HepG2 (cell line): Measurements from ENCODE around the gene EIF6. TPM values are rescaled to one million over a fixed set of nuclear protein-coding genes. Genes with fewer than 3 reads are reported as not detected.

Source experiments
- ETV5 ChIP-seq: IDR thresholded peaks from 2 replicates; pipeline ENCODE4 v1.6.1; 2018; ENCODE audit warnings: missing biosample characterization, missing genetic modification reagents, inconsistent platforms, borderline replicate concordance
- GABPB1 ChIP-seq: IDR thresholded peaks from 2 replicates; pipeline ENCODE4 v1.6.1; 2016; ENCODE audit warnings: mild to moderate bottlenecking, missing genetic modification reagents, moderate library complexity, missing compliant biosample characterization
- HIVEP1 ChIP-seq: sonication (generic); formaldehyde crosslinking; IDR thresholded peaks from 2 replicates; pipeline ENCODE4 v1.4.0; 2020; ENCODE audit warnings: mild to moderate bottlenecking, missing genetic modification reagents
- MTF2 ChIP-seq: sonication (generic); formaldehyde crosslinking; IDR thresholded peaks from 2 replicates; pipeline ENCODE4 v1.5.0; 2020; ENCODE audit warnings: missing genetic modification reagents, borderline replicate concordance
- NFIC ChIP-seq: IDR thresholded peaks from 2 replicates; pipeline ENCODE4 v1.6.1; 2012; ENCODE audit warnings: mild to moderate bottlenecking, low read length, inconsistent platforms
- RXRB ChIP-seq: IDR thresholded peaks from 2 replicates; pipeline ENCODE4 v1.6.1; 2016; ENCODE audit warnings: borderline replicate concordance, missing genetic modification reagents, missing compliant biosample characterization
- STAG1 ChIP-seq: sonication (generic); formaldehyde crosslinking; IDR thresholded peaks from 2 replicates; pipeline ENCODE4 v1.4.0; 2020; ENCODE audit warnings: missing genetic modification reagents
- ZNF253 ChIP-seq: sonication (generic); formaldehyde crosslinking; IDR thresholded peaks from 2 replicates; pipeline ENCODE4 v1.8.0; 2022; ENCODE audit warnings: mild to moderate bottlenecking, missing genetic modification reagents, borderline replicate concordance
- ZNF670 ChIP-seq: sonication (generic); formaldehyde crosslinking; IDR thresholded peaks from 2 replicates; pipeline ENCODE4 v1.8.0; 2022; ENCODE audit warnings: mild to moderate bottlenecking, missing genetic modification reagents, borderline replicate concordance
- ZNF776 ChIP-seq: sonication (generic); formaldehyde crosslinking; IDR thresholded peaks from 2 replicates; pipeline ENCODE4 v1.4.0; 2020; ENCODE audit warnings: mild to moderate bottlenecking, missing genetic modification reagents
- ZNF839 ChIP-seq: sonication (generic); formaldehyde crosslinking; IDR thresholded peaks from 2 replicates; pipeline ENCODE4 v1.4.0; 2020; ENCODE audit warnings: missing genetic modification reagents, mild to moderate bottlenecking, borderline replicate concordance
- polyA plus RNA-seq, 8 experiments: library from polyadenylated mRNA; depleted of rRNA in 3 of 8; stranded (reverse) in 7 of 8; unstranded in 1 of 8; fragments of >200 nt; fragmentation: Illumina TruSeq in 4 of 8; extraction: Trizol in 4 of 8; gene quantifications; 2 replicates each; pipeline versions ENCODE4 v1.2.1 to v1.2.3, GENCODE V29; 2011 to 2016; ENCODE audit warnings: low read depth in 4 of 8, missing spikeins in 1 of 8, mixed read lengths in 1 of 8; ENCODE audit not compliant: insufficient read depth in 1 of 8
- total RNA-seq, 5 experiments: library from RNA; depleted of rRNA; stranded (reverse); fragments of >200 nt; fragmentation: Illumina TruSeq; extraction: Trizol; gene quantifications; 2 replicates each; pipeline ENCODE4 v1.2.3, GENCODE V29; 2016; ENCODE audit warnings: low read depth in 1 of 5
- TF ChIP-seq, protein P1 (sequence below): sonication (generic); formaldehyde crosslinking; IDR thresholded peaks from 2 replicates; pipeline ENCODE4 v1.5.0; 2020; ENCODE audit warnings: missing genetic modification reagents
- TF ChIP-seq, protein P2 (sequence below): sonication (generic); formaldehyde crosslinking; IDR thresholded peaks from 2 replicates; pipeline ENCODE4 v1.4.0; 2020; ENCODE audit warnings: mild to moderate bottlenecking, missing genetic modification reagents
- TF ChIP-seq, protein P3 (sequence below): IDR thresholded peaks from 2 replicates; pipeline ENCODE4 v1.6.1; 2016
- TF ChIP-seq, protein P4 (sequence below): sonication (generic); formaldehyde crosslinking; IDR thresholded peaks from 2 replicates; pipeline ENCODE4 v1.5.1; 2020; ENCODE audit warnings: mild to moderate bottlenecking, missing genetic modification reagents, moderate library complexity

EIF6 gene
- total and polyA plus RNA-seq, 2 of the 13 experiments (the other 11 are each of a cell fraction or from before 2014, with no cell fraction given): 462 to 466 TPM

DNA sequence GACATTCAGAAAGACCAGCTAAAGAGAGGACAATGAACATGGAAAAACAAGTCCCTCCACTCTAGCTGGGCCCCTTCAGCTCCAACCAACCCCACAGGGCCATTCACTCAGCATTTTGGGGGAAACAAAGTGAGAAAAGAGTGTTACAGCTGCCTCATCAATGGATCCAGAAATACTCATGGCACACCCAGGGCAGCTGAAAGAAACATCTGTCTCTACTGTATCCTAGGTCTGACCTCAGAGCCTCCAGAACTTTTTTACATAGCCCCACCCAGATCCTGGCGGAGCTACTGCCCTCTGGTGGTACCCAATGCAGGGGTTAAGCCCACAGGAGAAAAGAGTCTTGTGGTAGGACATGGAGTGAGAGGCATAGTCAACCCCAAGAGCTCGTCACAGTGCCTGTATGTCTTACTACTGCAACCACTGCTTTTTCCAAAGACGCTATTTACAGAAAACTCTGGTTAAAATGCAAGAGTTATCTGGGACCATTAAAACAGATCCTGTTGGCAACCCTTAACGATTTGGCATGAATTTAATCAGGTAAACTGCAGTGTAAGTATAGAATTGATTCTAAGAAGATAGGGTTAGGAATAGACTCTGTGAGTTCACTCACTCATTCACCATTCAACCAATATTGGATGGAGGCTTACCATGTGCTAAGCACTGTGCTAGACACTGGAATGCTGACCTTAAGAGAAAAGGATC lies 45.0 kb upstream of the EIF6 start (continued):
- TF ChIP-seq MTF2 (CRISPR knock-in tag) (no peak), GABPB1 (CRISPR knock-in tag) (0 out of 2 replicates have a peak, but pooled peaks have one; percentile 18), ZNF670 (CRISPR knock-in tag) (no peak), ZNF839 (no peak), RXRB (CRISPR knock-in tag) (peak; percentile 65; the same call in 1 of the 2 replicates), NFIC (no peak), ZNF776 (CRISPR knock-in tag) (no peak), ZNF253 (CRISPR knock-in tag) (no peak), STAG1 (peak; percentile 72), ETV5 (CRISPR knock-in tag) (no peak), HIVEP1 (CRISPR knock-in tag) (no peak)
- TF ChIP-seq, protein P1, sequence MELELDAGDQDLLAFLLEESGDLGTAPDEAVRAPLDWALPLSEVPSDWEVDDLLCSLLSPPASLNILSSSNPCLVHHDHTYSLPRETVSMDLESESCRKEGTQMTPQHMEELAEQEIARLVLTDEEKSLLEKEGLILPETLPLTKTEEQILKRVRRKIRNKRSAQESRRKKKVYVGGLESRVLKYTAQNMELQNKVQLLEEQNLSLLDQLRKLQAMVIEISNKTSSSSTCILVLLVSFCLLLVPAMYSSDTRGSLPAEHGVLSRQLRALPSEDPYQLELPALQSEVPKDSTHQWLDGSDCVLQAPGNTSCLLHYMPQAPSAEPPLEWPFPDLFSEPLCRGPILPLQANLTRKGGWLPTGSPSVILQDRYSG (CRISPR knock-in tag): no peak
- TF ChIP-seq, protein P2, sequence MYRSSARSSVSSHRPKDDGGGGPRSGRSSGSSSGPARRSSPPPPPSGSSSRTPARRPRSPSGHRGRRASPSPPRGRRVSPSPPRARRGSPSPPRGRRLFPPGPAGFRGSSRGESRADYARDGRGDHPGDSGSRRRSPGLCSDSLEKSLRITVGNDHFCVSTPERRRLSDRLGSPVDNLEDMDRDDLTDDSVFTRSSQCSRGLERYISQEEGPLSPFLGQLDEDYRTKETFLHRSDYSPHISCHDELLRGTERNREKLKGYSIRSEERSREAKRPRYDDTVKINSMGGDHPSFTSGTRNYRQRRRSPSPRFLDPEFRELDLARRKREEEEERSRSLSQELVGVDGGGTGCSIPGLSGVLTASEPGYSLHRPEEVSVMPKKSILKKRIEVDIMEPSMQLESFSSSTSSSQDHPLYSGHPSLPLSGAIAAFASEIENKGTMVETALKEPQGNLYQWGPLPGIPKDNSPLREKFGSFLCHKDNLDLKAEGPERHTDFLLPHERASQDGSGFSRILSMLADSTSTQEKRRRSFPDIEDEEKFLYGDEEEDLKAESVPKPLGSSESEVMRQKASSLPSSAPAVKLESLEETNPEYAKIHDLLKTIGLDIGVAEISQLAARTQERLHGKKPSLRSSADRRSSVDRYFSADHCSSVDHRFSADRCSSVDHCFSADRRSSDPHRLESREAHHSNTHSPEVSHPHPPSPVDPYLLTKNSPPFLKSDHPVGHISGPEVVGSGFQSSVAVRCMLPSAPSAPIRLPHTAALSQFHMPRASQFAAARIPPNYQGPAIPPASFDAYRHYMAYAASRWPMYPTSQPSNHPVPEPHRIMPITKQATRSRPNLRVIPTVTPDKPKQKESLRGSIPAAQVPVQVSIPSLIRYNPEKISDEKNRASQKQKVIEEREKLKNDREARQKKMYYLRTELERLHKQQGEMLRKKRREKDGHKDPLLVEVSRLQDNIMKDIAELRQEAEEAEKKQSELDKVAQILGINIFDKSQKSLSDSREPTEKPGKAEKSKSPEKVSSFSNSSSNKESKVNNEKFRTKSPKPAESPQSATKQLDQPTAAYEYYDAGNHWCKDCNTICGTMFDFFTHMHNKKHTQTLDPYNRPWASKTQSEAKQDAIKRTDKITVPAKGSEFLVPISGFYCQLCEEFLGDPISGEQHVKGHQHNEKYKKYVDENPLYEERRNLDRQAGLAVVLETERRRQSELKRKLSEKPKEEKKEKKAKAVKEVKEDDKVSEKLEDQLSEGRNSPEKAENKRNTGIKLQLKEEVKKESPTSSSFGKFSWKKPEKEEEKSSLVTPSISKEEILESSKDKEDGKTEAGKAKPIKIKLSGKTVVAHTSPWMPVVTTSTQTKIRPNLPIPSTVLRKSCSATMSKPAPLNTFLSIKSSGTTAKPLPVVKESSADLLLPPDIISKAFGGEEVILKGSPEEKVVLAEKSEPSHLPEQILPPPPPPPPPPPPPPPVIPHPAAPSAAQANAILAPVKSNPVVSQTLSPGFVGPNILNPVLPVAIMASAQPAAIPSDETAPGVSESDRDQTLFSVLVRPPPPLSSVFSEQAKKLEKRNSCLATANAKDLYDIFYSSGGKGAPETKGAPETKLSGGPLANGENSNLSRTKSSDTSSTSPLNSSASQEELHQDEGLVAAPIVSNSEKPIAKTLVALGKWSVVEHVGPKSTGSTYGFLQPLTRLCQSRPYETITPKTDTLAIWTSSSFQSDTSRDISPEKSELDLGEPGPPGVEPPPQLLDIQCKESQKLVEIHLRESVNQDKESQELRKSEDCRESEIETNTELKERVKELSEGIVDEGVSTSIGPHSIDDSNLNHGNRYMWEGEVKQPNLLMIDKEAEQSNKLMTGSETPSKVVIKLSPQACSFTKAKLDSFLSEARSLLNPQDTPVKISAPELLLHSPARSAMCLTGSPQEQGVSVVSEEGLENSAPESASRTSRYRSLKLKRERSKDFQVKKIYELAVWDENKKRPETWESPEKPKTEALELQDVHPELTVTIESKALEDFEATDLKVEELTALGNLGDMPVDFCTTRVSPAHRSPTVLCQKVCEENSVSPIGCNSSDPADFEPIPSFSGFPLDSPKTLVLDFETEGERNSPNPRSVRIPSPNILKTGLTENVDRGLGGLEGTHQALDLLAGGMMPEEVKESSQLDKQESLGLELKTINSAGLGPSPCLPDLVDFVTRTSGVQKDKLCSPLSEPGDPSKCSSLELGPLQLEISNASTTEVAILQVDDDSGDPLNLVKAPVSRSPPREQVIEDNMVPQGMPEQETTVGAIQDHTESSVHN (CRISPR knock-in tag): no peak
- TF ChIP-seq, protein P3, sequence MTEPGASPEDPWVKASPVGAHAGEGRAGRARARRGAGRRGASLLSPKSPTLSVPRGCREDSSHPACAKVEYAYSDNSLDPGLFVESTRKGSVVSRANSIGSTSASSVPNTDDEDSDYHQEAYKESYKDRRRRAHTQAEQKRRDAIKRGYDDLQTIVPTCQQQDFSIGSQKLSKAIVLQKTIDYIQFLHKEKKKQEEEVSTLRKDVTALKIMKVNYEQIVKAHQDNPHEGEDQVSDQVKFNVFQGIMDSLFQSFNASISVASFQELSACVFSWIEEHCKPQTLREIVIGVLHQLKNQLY (CRISPR knock-in tag): no peak
- TF ChIP-seq, protein P4, sequence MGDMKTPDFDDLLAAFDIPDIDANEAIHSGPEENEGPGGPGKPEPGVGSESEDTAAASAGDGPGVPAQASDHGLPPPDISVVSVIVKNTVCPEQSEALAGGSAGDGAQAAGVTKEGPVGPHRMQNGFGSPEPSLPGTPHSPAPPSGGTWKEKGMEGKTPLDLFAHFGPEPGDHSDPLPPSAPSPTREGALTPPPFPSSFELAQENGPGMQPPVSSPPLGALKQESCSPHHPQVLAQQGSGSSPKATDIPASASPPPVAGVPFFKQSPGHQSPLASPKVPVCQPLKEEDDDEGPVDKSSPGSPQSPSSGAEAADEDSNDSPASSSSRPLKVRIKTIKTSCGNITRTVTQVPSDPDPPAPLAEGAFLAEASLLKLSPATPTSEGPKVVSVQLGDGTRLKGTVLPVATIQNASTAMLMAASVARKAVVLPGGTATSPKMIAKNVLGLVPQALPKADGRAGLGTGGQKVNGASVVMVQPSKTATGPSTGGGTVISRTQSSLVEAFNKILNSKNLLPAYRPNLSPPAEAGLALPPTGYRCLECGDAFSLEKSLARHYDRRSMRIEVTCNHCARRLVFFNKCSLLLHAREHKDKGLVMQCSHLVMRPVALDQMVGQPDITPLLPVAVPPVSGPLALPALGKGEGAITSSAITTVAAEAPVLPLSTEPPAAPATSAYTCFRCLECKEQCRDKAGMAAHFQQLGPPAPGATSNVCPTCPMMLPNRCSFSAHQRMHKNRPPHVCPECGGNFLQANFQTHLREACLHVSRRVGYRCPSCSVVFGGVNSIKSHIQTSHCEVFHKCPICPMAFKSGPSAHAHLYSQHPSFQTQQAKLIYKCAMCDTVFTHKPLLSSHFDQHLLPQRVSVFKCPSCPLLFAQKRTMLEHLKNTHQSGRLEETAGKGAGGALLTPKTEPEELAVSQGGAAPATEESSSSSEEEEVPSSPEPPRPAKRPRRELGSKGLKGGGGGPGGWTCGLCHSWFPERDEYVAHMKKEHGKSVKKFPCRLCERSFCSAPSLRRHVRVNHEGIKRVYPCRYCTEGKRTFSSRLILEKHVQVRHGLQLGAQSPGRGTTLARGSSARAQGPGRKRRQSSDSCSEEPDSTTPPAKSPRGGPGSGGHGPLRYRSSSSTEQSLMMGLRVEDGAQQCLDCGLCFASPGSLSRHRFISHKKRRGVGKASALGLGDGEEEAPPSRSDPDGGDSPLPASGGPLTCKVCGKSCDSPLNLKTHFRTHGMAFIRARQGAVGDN (CRISPR knock-in tag): no peak
